Measurements from ENCODE around the gene ZNF846. TPM values are rescaled to one million over a fixed set of nuclear protein-coding genes. Genes with fewer than 3 reads are reported as not detected.

Gene ZNF846
- total RNA-seq, 2 donors from 2014 or later: 24.5 to 30.8 TPM

DNA sequence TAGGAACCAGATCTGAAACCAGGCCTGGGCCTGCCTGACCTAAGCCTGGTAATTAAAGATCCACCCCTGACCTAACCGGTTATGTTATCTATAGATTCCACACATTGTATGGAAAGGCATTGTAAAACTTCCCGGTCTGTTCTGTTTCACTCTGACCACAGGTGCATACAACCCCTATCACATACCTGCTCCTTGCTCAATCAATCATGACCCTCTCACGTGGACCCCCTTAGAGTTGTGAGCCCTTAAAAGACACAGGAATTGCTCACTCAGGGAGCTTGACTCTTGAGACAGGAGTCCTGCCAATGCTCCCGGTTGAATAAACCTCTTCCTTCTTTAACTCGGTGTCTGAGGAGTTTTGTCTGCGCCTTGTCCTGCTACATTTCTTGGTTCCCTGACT lies 66.4 kb downstream of the ZNF846 start:
- H3K27me3 ChIP-seq (replicated peaks; ENCODE audit: insufficient read depth): no peaks in the 10 kb centered on the region
- H3K4me3 ChIP-seq: no peak overlapping the region
- no peaks in the 10 kb centered on the region for H3K9me3 ChIP-seq
- TF ChIP-seq POLR2A (IDR thresholded peaks at IDR 0.05) (no peak), POLR2AphosphoS5 (IDR thresholded peaks at IDR 0.05) (no peak)
- TF ChIP-seq, protein P1, sequence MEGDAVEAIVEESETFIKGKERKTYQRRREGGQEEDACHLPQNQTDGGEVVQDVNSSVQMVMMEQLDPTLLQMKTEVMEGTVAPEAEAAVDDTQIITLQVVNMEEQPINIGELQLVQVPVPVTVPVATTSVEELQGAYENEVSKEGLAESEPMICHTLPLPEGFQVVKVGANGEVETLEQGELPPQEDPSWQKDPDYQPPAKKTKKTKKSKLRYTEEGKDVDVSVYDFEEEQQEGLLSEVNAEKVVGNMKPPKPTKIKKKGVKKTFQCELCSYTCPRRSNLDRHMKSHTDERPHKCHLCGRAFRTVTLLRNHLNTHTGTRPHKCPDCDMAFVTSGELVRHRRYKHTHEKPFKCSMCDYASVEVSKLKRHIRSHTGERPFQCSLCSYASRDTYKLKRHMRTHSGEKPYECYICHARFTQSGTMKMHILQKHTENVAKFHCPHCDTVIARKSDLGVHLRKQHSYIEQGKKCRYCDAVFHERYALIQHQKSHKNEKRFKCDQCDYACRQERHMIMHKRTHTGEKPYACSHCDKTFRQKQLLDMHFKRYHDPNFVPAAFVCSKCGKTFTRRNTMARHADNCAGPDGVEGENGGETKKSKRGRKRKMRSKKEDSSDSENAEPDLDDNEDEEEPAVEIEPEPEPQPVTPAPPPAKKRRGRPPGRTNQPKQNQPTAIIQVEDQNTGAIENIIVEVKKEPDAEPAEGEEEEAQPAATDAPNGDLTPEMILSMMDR (IDR thresholded peaks at IDR 0.05): no peak
- H3K36me3 ChIP-seq: no peaks in the 10 kb centered on the region
- 72% methylated on average over 6 of the region's 6 CpGs for WGBS
- no peaks in the 10 kb centered on the region for H3K4me1 ChIP-seq (replicated peaks)
- no peak overlapping the region for H3K27ac ChIP-seq
- intact Hi-C loops (cut with DNase I): no loop called here
- DNase-seq (ENCODE audit: low spot score): no peak

Other genes starting within 250 kb of the ZNF846 start
- gene ZNF426, start 230.1 kb downstream of the ZNF846 start, total RNA-seq: 10 to 100 TPM; 14.6 to 17.9 TPM
- 10 to 100 TPM; 31.6 to 31.7 TPM for gene ZNF121, start 184.2 kb downstream of the ZNF846 start, total RNA-seq
- 10 to 100 TPM; 27.8 to 32.3 TPM for gene ZNF561, start 147.5 kb downstream of the ZNF846 start, total RNA-seq
- gene ZNF562, start 93.6 kb downstream of the ZNF846 start, total RNA-seq: 10 to 100 TPM; 30.0 to 34.9 TPM
- gene FBXL12, start 50.3 kb upstream of the ZNF846 start, total RNA-seq: 10 to 100 TPM; 17.6 to 50.6 TPM
- gene UBL5, start 59.2 kb upstream of the ZNF846 start, total RNA-seq: 100 to 1,000 TPM; 543 to 675 TPM
- 100 to 1,000 TPM; 167 to 202 TPM for gene PIN1, start 66.6 kb upstream of the ZNF846 start, total RNA-seq
- 10 to 100 TPM; 10.6 to 19.5 TPM for gene OLFM2, start 167.8 kb upstream of the ZNF846 start, total RNA-seq
- 10 to 100 TPM in 1 of 2 donors, 1 to 10 TPM in 1; 2.0 to 12.7 TPM for gene COL5A3, start 241.8 kb upstream of the ZNF846 start, total RNA-seq
- not detected for gene RDH8, start 244.7 kb upstream of the ZNF846 start, total RNA-seq